B cell (primary cell): Measurements from ENCODE around the gene KRT84. TPM values are rescaled to one million over a fixed set of nuclear protein-coding genes. Genes with fewer than 3 reads are reported as not detected.

Source experiments
- ATAC-seq: fragments of 200-7000 bp; cut with Tn5 transposase; one replicate; pipeline ENCODE4 v1.10.0; 2021; ENCODE audit warnings: low read depth, mild to moderate bottlenecking, moderate number of reproducible peaks, moderate library complexity
- CTCF ChIA-PET: fragments of 350-600 bp; sonication (Branson Sonifier 250); formaldehyde crosslinking; loops from one replicate; lab custom pipeline; 2021; ENCODE audit warnings: antibody characterized with exemption, inconsistent platforms; lab: Charles Lee
- POLR2A ChIA-PET: fragments of 350-600 bp; sonication (Branson Sonifier 250); formaldehyde crosslinking; loops from one replicate; lab custom pipeline; 2021; ENCODE audit warnings: antibody characterized with exemption; lab: Charles Lee
- DNase-seq: peaks from one replicate; pipeline ENCODE4 v3.0.0; 2013
- H2AFZ ChIP-seq: 2 replicates; pipeline ENCODE4 v1.6.1; 2012; ENCODE audit warnings: mild to moderate bottlenecking, low read depth, low read length; ENCODE audit not compliant: insufficient read depth, poor library complexity, severe bottlenecking
- H3K27ac ChIP-seq, 2 donors: 1 replicate in 1 of 2; 2 replicates in 1 of 2; pipeline ENCODE4 v1.5.1; 2012 to 2013; ENCODE audit warnings: low read length in 2 of 2, mild to moderate bottlenecking in 2 of 2, moderate library complexity in 1 of 2
- H3K27me3 ChIP-seq, 4 experiments: fragments of 200-600 bp in 1 of 4; sonication (generic) in 1 of 4; replicated peaks in 1 of 4; 1 replicate in 2 of 4; 2 replicates in 2 of 4; pipeline versions ENCODE4 v1.6.1 to v1.7.0; 2013 to 2016; ENCODE audit warnings: low read length in 3 of 4, mild to moderate bottlenecking in 2 of 4, mixed read lengths in 1 of 4, moderate library complexity in 1 of 4; ENCODE audit not compliant: insufficient read depth in 4 of 4, control insufficient read depth in 3 of 4; ENCODE audit errors: control extremely low read depth in 1 of 4
- H3K36me3 ChIP-seq, 2 experiments: replicated peaks in 1 of 2; 1 replicate in 1 of 2; 2 replicates in 1 of 2; pipeline versions ENCODE4 v1.6.1 to v1.7.1; 2013; ENCODE audit warnings: low read length in 1 of 2; ENCODE audit not compliant: insufficient read depth in 2 of 2, control insufficient read depth in 1 of 2; ENCODE audit errors: control extremely low read depth in 1 of 2, extremely low read depth in 1 of 2
- H3K4me1 ChIP-seq, 2 donors: fragments of 200-600 bp in 1 of 2; sonication (generic) in 1 of 2; 1 replicate in 1 of 2; 2 replicates in 1 of 2; pipeline versions ENCODE4 v1.5.1 to v1.6.1; 2013 to 2017; ENCODE audit warnings: low read length in 2 of 2; ENCODE audit not compliant: control insufficient read depth in 2 of 2, insufficient read depth in 2 of 2
- H3K4me2 ChIP-seq: replicated peaks from 2 replicates; pipeline ENCODE3; 2012; ENCODE audit warnings: mild to moderate bottlenecking, low read depth, low read length; ENCODE audit not compliant: poor library complexity, severe bottlenecking
- H3K4me3 ChIP-seq, 5 experiments: fragments of 200-600 bp in 1 of 5; sonication (generic) in 1 of 5; 1 replicate in 3 of 5; 2 replicates in 2 of 5; pipeline versions ENCODE4 v1.5.1 to v1.7.0; 2011 to 2016; ENCODE audit warnings: low read length in 4 of 5, mild to moderate bottlenecking in 4 of 5, low read depth in 2 of 5, control low read depth in 1 of 5, moderate library complexity in 1 of 5; ENCODE audit not compliant: insufficient read depth in 1 of 5; ENCODE audit errors: control extremely low read depth in 1 of 5, extremely low read depth in 1 of 5
- H3K79me2 ChIP-seq: fragments of 200-600 bp; sonication (generic); one replicate; pipeline ENCODE4 v1.6.0; 2016; ENCODE audit warnings: low read length; ENCODE audit not compliant: control insufficient read depth, insufficient read depth
- H3K9ac ChIP-seq: fragments of 200-600 bp; sonication (generic); 2 replicates; pipeline ENCODE4 v1.6.1; 2017; ENCODE audit warnings: mild to moderate bottlenecking, low read length, moderate library complexity
- H3K9me3 ChIP-seq, 3 donors: one replicate each; pipeline versions ENCODE4 v1.6.1 to v1.7.1; 2013; ENCODE audit warnings: low read length in 2 of 3; ENCODE audit not compliant: control insufficient read depth in 2 of 3, insufficient read depth in 1 of 3; ENCODE audit errors: control extremely low read depth in 1 of 3
- H4K20me1 ChIP-seq: 2 replicates; pipeline ENCODE4 v1.6.0; 2012; ENCODE audit warnings: mild to moderate bottlenecking, low read length; ENCODE audit not compliant: insufficient read depth, control insufficient read depth, poor library complexity, severe bottlenecking
- H3K27ac Mint-ChIP-seq: one replicate; pipeline ENCODE4 v1.8.0; 2021; ENCODE audit warnings: mixed read lengths
- H3K27me3 Mint-ChIP-seq: one replicate; pipeline ENCODE4 v1.8.0; 2021; ENCODE audit warnings: mixed read lengths
- H3K4me1 Mint-ChIP-seq: one replicate; pipeline ENCODE4 v1.8.0; 2021; ENCODE audit warnings: mixed read lengths
- H3K4me3 Mint-ChIP-seq: one replicate; pipeline ENCODE4 v1.8.0; 2021; ENCODE audit warnings: mixed read lengths
- H3K9me3 Mint-ChIP-seq: one replicate; pipeline ENCODE4 v1.8.0; 2022; ENCODE audit warnings: mixed read lengths; ENCODE audit not compliant: insufficient read depth
- CTCF ChIP-seq: fragments of 200-600 bp; IDR thresholded peaks from one replicate; pipeline ENCODE4 v1.8.0; 2022; ENCODE audit warnings: antibody characterized with exemption, mild to moderate bottlenecking
- EZH2 ChIP-seq: IDR thresholded peaks from 2 replicates; pipeline ENCODE4 v1.6.1; 2012; ENCODE audit warnings: borderline replicate concordance, low read depth, mild to moderate bottlenecking, moderate library complexity, low read length; ENCODE audit not compliant: insufficient read depth, poor library complexity, severe bottlenecking
- WGBS: methylation state at CpG from one replicate; pipeline ENCODE4 v1.1.5; 2013; ENCODE audit warnings: missing lambda C conversion rate; ENCODE audit not compliant: insufficient coverage; 5-methylcytosine and 5-hydroxymethylcytosine counted together
- intact Hi-C: fragments of 100-400 bp; cut with micrococcal nuclease; formaldehyde crosslinking; loops from one replicate; pipeline ENCODE4 v1.10.0; 2022
- polyA plus RNA-seq: library from polyadenylated mRNA; depleted of rRNA; stranded (reverse); fragments of >200 nt; gene quantifications from 2 replicates; pipeline ENCODE4 v1.2.3, GENCODE V29; 2012
- total RNA-seq, 2 donors: library from RNA; stranded (reverse); fragments of 120-200 nt in 1 of 2; gene quantifications; 1 replicate in 1 of 2; 2 replicates in 1 of 2; pipeline versions ENCODE4 v1.2.3 to v1.2.4, GENCODE V29; 2013 to 2022

KRT84 gene
- total and polyA plus RNA-seq, 2 donors (not counting 1 experiment from before 2014, with no cell fraction given): not detected

- H3K4me3 Mint-ChIP-seq: no peak within 1 kb of the TSS
These were observed 18.5 kb downstream of the KRT84 start, which contains the start of gene KRT85 for GRCh38 chr12:52366738-52367485. KRT85 (minus strand) TSS chr12:52367481; CDS start chr12:52367405, 76 bp downstream.

More at GRCh38 chr12:52366738-52367485, 18.5 kb downstream of the KRT84 start, which contains the start of gene KRT85:
- Histone ChIP-seq H2AFZ (no peak within 1 kb of the TSS), H3K4me3 (no peak within 1 kb of the TSS), H3K9me3 (no peaks in the 10 kb centered on the region), H3K4me1 (no peaks in the 10 kb centered on the region), H3K79me2 (no peaks in the 10 kb centered on the region), H3K4me2 (no peak within 1 kb of the TSS), H4K20me1 (no peaks in the 10 kb centered on the region), H3K27ac (no peak within 1 kb of the TSS), H3K9ac (no peak within 1 kb of the TSS), H3K27me3 (peaks cover 0 to 17% (median 3%) of the 10 kb centered on the region in 4 experiments), H3K36me3 (no peaks in the 10 kb centered on the region)
- peaks cover 1% of the 10 kb centered on the region for H3K4me1 Mint-ChIP-seq
- CTCF ChIA-PET: interaction anchor here (0.5 kb wide), 1 partner anchor 528 kb away, joined by 3 read pairs; no protein-coding TSS in a partner anchor
- DNase-seq (no peak), ATAC-seq (no peak)
- H3K27me3 Mint-ChIP-seq: peaks cover 17% of the 10 kb centered on the region
- H3K27ac Mint-ChIP-seq: no peak within 1 kb of the TSS
- intact Hi-C loops: no loop called here
- WGBS: 87% methylated on average over 42 of the region's 42 CpGs
- POLR2A ChIA-PET: no interaction called here
- TF ChIP-seq CTCF (no peak), EZH2 (no peak)
- no peaks in the 10 kb centered on the region for H3K9me3 Mint-ChIP-seq
